ENCODE results near the gene CAMK4.
"Not testable (repeated sequence)": the region's sequence is repeated elsewhere in the genome, so short reads cannot be mapped to it uniquely, and the experiment has no call there.

The CAMK4 gene

GRCh38 chr5:111261610-111262009 lies 37.4 kb downstream of the CAMK4 start:
- no peak for DNase-seq

DNA sequence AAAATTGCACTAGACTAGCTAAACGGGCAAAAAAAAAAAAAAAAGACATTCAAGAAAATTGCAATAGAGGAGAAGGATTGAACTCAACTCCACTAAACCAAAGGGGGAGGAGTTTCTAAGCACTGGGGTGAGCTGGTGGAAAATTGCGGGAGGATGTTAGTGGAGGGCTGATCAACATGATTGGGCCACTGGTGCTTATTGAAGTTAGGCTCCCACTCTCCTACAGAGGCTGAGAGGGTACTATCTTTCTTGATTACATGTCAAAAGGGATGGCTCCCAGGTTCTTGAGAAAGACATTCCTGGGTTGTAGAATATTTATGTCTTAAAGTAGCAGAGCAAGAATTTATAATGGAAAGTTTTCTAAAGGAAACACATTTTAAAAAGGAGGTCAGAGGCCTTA lies 38.0 kb downstream of the CAMK4 start:
- no peak for DNase-seq

DNA sequence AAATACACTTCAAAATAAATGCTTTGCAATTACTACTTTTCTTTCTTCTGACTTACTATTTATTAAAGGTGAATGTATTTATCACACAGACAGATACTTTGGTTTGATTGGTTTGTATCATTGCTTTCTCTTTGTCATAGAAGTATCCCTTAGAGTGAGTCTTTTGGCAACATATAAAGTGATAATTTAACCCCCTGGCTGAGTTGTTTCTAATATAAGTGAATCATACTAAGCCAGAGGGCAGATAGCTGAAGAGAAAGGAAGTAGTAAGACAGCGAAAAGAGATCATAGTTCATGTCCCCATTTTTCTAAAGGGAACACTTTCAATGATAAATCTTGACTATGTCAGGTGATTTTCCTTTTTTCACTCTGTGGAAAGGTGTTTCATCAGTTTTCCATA lies 38.6 kb downstream of the CAMK4 start:
- DNase-seq, result no peak

DNA sequence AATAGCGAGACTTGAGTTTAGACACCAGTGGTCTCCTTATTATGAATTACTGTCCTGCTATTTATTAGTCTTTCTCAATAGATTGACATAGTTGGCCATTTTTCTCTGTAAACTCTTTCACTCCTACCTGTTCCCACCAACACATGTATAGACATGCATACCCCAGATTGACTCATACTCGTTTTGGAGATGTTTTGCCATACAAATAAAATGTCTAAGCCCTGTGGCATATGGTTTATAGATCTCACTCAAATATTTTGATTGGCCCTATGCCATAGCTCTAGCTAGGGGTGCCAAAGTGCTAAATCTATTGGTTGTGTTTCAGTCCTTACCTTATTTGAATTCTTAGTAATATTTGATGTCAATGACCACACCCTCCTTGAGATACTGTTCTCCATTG lies 42.3 kb downstream of the CAMK4 start:
- DNase-seq, result no peak

DNA sequence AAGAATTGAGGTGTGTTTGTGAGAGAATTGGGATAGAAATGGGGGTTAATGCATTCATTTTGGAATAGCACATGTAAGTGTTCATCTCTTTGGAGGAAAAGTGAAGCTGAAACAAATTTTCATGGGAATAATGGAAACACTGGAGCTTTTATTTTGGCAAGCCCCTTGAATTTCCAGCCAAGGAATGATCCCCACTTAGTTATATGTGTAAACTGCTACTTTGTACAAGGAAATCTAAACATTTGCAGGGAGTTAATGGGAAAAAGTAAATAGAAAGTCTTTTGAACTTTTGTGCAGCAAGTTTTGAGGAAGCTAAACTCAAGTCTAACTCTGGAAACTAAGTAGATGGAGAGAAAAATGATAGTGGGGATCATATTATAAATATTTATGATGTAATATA lies 44.1 kb downstream of the CAMK4 start:
- no peak for DNase-seq

DNA sequence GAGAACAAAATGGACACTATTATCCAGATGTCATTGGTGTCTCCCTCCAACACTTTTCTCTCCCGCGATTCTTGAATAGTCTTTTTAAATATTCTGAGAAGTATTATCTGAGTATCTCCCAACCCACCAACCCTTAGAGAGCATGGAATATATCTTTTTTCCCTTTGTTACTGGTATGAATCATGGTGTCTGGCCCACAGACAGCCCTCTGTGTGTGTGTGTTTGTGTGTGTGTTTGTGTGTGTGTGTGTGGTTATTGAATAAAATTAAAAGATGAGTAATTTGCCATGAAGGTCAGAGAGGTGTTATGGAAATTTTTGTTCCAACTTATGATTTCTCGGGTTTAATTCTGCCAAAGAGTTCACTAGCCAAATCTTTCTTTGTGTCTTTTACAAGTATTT lies 47.7 kb downstream of the CAMK4 start:
- DNase-seq, result no peak

GRCh38 chr5:111277061-111277460 lies 52.9 kb downstream of the CAMK4 start:
- DNase-seq, result no peak

- DNase-seq, result no peak
Measured at GRCh38 chr5:111278858-111279504, 54.8 kb downstream of the CAMK4 start.

- DNase-seq, result no peak
Measured at GRCh38 chr5:111280282-111280951, 56.2 kb downstream of the CAMK4 start.

- no peak for DNase-seq
Measured at GRCh38 chr5:111282798-111283197, 58.6 kb downstream of the CAMK4 start.

- no peak for DNase-seq
Measured at GRCh38 chr5:111284825-111285224, 60.6 kb downstream of the CAMK4 start.

DNA sequence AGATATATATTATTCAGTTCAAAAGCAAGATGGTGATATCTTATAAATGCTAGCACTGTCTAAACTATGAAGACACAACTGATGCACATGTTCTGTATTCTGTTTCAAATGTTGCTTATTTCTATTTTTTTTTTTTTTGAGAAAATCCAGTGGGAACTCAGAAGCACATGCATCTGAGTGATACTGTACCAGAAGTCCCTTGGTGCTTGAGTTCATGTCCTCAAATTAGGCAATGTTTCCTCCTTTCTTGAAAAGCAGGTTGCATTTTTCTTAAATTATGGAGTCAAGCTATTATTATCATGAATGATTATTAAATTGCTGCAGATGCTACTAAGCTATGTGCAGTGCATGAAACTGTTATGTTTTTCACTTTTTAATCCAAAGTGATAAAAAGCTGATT lies 70.4 kb downstream of the CAMK4 start:
- DNase-seq, result no peak

- DNase-seq, result no peak
Measured at GRCh38 chr5:111295649-111296048, 71.5 kb downstream of the CAMK4 start.

GRCh38 chr5:111296570-111296969 lies 72.4 kb downstream of the CAMK4 start:
- DNase-seq, result no peak

DNA sequence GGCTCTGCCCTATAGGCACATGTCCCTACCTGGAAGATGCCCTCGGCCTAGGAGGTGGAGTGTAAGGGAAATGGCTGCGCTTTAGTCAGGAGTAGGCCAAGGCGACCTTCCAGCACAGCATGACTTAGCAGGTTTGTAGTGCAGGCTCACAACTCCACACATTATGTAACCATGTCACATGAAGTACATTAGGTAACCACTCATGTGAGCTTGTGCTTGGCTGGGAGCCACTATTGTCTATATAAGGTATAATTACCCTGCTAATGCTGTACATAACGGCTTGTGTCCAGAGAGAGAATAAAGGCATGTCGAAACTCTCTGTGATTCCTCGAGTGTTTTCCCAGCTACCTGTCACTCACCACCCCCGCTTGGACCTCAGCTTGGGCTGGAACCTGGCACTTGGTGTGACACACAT lies 74.9 kb downstream of the CAMK4 start:
- peak; percentile 33 for DNase-seq

- DNase-seq, result no peak
Measured at GRCh38 chr5:111299831-111300432, 75.7 kb downstream of the CAMK4 start.

DNA sequence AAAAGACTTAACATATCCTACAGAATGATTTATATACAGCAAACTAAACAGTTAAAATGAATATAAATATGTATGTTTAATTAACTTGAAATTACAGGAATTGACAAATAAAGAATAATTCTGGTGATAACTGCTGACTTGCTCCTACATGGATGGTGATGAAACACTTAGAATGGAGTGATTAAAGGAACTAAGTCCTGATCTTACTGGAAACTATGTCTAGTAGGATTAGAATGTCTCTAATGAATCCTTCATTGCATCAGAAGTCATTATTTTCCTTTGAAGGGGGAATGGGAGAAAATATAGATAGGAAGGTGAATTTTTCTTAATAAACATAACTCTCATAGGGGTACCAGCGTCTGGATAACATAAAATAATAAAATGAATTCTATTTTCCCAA lies 77.1 kb downstream of the CAMK4 start:
- DNase-seq, result peak; percentile 7

DNA sequence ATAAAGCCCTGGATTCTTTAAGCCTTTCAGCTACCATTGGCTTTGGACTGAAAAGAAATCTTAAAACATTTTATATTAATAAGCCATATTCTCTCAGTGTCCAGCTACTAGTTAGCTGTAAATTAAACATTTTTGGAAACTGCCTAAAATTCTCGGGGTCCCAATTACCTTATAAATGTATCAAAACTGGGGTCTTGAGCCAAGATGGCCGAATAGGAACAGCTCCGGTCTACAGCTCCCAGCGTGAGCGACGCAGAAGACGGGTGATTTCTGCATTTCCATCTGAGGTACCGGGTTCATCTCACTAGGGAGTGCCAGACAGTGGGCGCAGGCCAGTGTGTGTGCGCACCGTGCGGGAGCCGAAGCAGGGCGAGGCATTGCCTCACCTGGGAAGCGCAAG lies 77.9 kb downstream of the CAMK4 start:
- not testable (repeated sequence) for DNase-seq

DNA sequence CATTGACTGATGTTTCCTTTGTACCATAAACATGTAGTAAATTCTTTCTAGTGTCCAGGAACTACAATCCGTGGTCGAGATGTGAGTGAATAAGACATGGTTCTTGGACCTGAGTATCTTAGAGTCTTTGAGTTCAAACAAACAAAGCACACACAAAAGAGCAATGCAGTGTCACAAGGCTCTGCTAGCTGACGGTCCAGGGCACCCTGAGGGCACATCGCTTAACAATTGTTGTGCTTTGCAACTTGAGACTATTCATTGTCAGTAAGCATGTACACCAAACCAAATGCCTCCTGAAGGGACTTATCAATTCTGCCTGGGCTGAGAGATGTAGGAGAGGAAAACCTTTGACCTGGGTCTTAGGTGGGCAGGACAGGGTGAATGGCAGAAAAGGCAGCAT lies 84.8 kb downstream of the CAMK4 start:
- no peak for DNase-seq

GRCh38 chr5:111309384-111309783 lies 85.2 kb downstream of the CAMK4 start:
- DNase-seq, result no peak

DNA sequence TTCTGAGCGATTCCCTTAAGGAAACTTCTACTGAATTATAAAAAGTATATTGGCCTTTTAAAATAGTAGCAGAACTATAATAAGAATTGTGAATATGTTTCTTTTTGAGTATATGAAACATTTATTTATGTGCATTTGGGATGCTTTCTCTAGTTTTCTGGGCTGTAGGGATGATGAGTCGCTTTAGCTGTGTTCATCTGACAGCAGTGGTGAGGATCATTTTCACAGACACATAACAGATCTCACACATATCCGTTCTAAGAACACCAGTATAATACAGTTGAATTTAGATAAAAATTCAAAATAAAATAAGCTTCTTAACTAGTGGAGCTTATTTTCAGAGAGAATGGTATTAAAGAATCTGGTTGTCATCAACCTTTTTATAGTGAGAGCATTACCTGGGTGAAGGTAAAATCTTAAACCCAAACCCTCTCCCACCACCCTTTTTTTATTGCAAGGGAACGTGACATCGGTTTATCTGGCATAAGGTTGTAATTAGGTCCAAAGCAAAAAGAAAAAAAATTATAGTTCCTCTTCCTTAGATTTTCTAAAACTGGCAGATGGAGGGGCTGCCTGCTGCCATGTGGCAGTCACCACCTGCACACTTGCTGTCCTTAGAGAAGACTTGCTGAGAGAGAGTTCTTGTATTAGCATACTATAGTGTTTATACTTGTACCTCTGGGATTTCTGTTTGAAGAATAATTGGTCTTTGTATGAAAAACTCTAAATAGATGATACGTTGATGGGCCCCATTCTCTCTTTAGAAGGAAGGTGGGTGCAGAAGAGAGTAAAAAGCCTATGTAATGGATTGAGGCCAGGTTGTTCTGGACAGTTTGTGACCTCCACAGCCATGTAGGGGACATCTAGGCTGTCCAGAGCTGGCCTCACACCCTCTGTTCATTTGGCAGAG lies 86.8 kb downstream of the CAMK4 start:
- no peak for DNase-seq

DNA sequence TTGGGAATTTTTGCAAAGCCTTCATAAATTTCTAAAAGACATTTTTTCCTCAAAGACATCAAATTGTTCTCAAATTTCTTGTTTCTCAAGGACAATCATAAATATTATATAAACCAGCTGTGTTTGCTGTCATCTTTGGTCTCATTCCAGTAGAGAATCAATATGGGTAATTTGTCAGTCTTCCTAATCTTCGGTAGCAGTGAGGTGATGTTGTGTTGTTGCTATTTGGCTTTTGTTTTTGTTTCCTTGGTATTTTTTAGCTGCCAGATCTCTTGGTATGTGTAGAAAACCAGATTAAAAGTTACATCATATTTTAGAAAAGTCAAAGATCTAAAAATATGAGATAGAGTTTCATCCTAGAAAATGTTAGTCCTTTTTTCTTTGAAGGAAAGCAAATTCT lies 87.5 kb downstream of the CAMK4 start:
- no peak for DNase-seq

- DNase-seq, result no peak
Measured at GRCh38 chr5:111313017-111313724, 89.0 kb downstream of the CAMK4 start.

All from NCI-H510A treated with DMSO at 0.1 percent for 48 hours (cell line).